ENCODE results near the gene ERLEC1.
A peak's percentile ranks its signal among the peaks of the same experiment; 100 is the strongest.
"Not testable (repeated sequence)": the region's sequence is repeated elsewhere in the genome, so short reads cannot be mapped to it uniquely, and the experiment has no call there.

The ERLEC1 gene

DNA sequence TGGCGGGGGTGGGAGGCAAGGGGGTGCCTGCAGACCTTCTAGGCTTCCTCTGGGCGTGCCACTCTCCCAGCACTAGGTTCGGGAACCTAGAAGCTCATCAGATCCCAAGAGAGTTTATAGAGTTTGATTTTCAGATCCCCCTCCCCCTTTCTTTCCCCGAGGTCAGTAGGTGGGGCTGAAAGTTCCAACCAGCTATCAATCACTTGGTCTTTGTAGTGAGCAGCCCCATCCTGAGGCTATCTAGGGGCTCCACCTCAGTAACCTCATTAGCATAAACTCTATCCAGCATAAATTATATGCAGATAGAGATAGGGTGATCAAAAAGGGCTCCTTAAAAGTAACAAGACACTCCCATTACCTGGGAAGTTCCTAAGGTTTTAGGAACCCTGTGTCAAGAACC is 32.8 kb downstream of the ERLEC1 start:
- Histone ChIP-seq H3K27ac (ENCODE audit: low read length) (no peak overlapping the region), H3K27me3 (ENCODE audit: low read depth, low read length) (no peaks in the 10 kb centered on the region), H3K9me3 (ENCODE audit: control insufficient read depth in 1 of 2, low read length in 2 of 2) (no peaks in the 10 kb centered on the region), H3K36me3 (ENCODE audit: control insufficient read depth in 1 of 2, insufficient read depth in 2 of 2, low read length in 2 of 2) (peaks cover 23 to 44% of the 10 kb centered on the region in 2 donors), H3K4me3 (ENCODE audit: low read depth in 1 of 2, low read length in 2 of 2) (peak overlapping the region in 1 of 2 donors; percentile 26), H3K4me1 (ENCODE audit: control insufficient read depth in 1 of 2, insufficient read depth in 2 of 2, low read length in 2 of 2) (no peaks in the 10 kb centered on the region)

DNA sequence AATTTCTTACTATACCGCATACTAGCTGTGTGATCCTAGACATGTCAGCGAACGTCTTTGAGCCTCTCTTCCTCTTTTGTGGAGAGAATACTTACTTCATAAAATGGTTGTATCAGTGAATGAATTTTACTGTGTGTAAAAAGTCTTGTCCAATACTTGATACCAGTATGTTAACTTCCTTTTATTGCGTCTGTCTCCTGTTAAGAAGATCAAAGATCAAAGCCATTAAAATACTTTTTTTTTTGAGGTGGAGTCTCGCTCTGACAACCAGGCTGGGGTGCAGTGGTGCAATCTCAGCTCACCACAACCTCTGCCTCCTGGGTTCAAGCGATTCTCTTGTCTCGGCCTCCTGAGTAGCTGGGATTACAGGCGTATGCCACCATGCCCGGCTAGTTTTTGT is 33.2 kb downstream of the ERLEC1 start:
- no peaks in the 10 kb centered on the region for H3K27me3 ChIP-seq (ENCODE audit: low read depth, low read length)
- no peaks in the 10 kb centered on the region for H3K4me1 ChIP-seq (ENCODE audit: control insufficient read depth in 1 of 2, insufficient read depth in 2 of 2, low read length in 2 of 2)
- peaks cover 23 to 42% of the 10 kb centered on the region in 2 donors for H3K36me3 ChIP-seq (ENCODE audit: control insufficient read depth in 1 of 2, insufficient read depth in 2 of 2, low read length in 2 of 2)
- H3K27ac ChIP-seq (ENCODE audit: low read length) = no peak overlapping the region
- no peaks in the 10 kb centered on the region for H3K9me3 ChIP-seq (ENCODE audit: control insufficient read depth in 1 of 2, low read length in 2 of 2)
- H3K4me3 ChIP-seq (ENCODE audit: low read depth in 1 of 2, low read length in 2 of 2) = peak overlapping the region in 1 of 2 donors; percentile 26

DNA sequence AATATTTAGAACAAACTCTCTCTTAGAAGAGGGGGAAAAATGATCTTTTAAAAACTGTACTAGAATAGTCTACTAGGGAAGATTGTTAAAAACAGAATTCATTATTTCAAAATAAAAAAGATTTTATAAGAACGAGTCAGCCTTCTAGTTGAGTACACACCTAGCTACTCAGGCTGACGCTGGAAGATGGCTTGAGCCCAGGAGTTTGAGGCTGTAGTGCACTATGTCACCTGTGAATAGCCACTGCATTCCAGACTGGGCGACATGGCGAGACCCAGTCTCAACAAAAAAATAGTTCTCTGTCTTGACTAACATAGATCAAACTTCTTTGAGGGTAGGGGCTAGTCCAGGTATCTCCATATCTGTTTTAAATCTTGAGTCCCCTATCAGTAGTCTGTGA is 33.9 kb downstream of the ERLEC1 start:
- peaks cover 17 to 36% of the 10 kb centered on the region in 2 donors for H3K36me3 ChIP-seq (ENCODE audit: control insufficient read depth in 1 of 2, insufficient read depth in 2 of 2, low read length in 2 of 2)
- H3K27ac ChIP-seq (ENCODE audit: low read length) = no peak overlapping the region
- H3K4me3 ChIP-seq (ENCODE audit: low read depth in 1 of 2, low read length in 2 of 2) = no peak overlapping the region
- no peaks in the 10 kb centered on the region for H3K9me3 ChIP-seq (ENCODE audit: control insufficient read depth in 1 of 2, low read length in 2 of 2)
- H3K27me3 ChIP-seq (ENCODE audit: low read depth, low read length) = no peaks in the 10 kb centered on the region
- no peaks in the 10 kb centered on the region for H3K4me1 ChIP-seq (ENCODE audit: control insufficient read depth in 1 of 2, insufficient read depth in 2 of 2, low read length in 2 of 2)

DNA sequence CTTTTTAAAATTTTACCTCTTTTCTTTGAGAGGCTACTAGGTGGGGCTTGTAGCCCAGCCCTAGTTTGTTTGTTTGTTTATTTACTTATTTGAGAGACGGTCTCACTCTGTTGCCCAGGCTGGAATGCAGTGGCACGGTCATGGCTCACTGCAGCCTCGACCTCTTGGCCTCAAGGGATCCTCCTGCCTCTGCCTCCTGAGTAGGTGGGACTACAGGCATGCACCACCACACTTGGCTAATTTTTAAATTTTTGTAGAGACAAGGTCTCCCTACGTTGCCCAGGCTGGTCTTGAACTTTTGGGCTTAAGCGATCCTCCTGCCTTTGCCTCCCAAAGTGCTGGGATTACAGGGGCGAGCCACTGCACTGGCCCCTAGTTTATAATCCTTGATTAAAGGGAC is 35.0 kb downstream of the ERLEC1 start:
- H3K9me3 ChIP-seq (ENCODE audit: control insufficient read depth in 1 of 2, low read length in 2 of 2) = no peaks in the 10 kb centered on the region
- H3K27ac ChIP-seq (ENCODE audit: low read length) = no peak overlapping the region
- no peaks in the 10 kb centered on the region for H3K27me3 ChIP-seq (ENCODE audit: low read depth, low read length)
- H3K4me3 ChIP-seq (ENCODE audit: low read depth in 1 of 2, low read length in 2 of 2) = no peak overlapping the region
- peaks cover 14 to 29% of the 10 kb centered on the region in 2 donors for H3K36me3 ChIP-seq (ENCODE audit: control insufficient read depth in 1 of 2, insufficient read depth in 2 of 2, low read length in 2 of 2)
- H3K4me1 ChIP-seq (ENCODE audit: control insufficient read depth in 1 of 2, insufficient read depth in 2 of 2, low read length in 2 of 2) = no peaks in the 10 kb centered on the region

DNA sequence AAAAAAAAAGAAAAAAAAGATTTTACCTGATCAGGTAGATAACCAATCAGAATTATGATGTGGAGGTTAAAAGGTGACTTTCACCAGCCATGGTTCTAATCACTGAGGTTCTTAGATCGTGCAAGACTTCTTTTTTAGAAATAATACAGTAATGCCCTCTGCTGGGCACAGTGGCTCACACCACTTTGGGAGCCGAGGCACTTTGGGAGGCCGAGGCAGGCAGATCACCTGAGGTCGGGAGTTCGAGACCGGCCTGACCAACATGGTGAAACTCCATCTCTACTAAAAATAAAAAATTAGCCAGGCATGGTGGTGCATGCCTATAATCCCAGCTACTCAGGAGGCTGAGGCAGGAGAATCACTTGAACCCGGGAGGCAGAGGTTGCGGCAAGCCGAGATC is 36.8 kb downstream of the ERLEC1 start:
- peaks cover 9 to 16% of the 10 kb centered on the region in 2 donors for H3K36me3 ChIP-seq (ENCODE audit: control insufficient read depth in 1 of 2, insufficient read depth in 2 of 2, low read length in 2 of 2)
- not testable (repeated sequence) for H3K4me1 ChIP-seq (ENCODE audit: control insufficient read depth in 1 of 2, insufficient read depth in 2 of 2, low read length in 2 of 2); H3K27ac ChIP-seq (ENCODE audit: low read length); H3K27me3 ChIP-seq (ENCODE audit: low read depth, low read length); H3K9me3 ChIP-seq (ENCODE audit: control insufficient read depth in 1 of 2, low read length in 2 of 2); H3K4me3 ChIP-seq (ENCODE audit: low read depth in 1 of 2, low read length in 2 of 2)

DNA sequence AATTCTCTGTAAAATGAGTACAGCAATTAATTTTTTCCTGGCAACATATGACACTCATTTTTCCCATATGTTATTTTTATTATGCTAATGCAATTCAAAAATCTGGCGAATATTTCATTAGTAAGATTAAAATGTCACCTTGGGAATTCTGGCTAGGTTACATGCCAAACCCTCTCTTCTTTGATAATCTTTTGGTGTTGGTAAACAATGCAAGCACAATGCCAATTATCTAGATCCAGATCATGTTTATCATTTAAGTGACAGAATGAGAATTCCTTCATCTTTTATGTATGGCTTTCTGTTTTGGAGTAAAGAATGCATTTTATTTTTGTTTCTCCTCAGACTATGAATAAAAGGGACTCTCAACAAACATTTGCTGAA is 39.2 kb downstream of the ERLEC1 start:
- no peak overlapping the region for H3K4me3 ChIP-seq (ENCODE audit: low read depth in 1 of 2, low read length in 2 of 2)
- peaks cover 0 to 4% of the 10 kb centered on the region in 2 donors for H3K36me3 ChIP-seq (ENCODE audit: control insufficient read depth in 1 of 2, insufficient read depth in 2 of 2, low read length in 2 of 2)
- H3K4me1 ChIP-seq (ENCODE audit: control insufficient read depth in 1 of 2, insufficient read depth in 2 of 2, low read length in 2 of 2) = no peaks in the 10 kb centered on the region
- H3K9me3 ChIP-seq (ENCODE audit: control insufficient read depth in 1 of 2, low read length in 2 of 2) = no peaks in the 10 kb centered on the region
- H3K27ac ChIP-seq (ENCODE audit: low read length) = no peak overlapping the region
- H3K27me3 ChIP-seq (ENCODE audit: low read depth, low read length) = no peaks in the 10 kb centered on the region

DNA sequence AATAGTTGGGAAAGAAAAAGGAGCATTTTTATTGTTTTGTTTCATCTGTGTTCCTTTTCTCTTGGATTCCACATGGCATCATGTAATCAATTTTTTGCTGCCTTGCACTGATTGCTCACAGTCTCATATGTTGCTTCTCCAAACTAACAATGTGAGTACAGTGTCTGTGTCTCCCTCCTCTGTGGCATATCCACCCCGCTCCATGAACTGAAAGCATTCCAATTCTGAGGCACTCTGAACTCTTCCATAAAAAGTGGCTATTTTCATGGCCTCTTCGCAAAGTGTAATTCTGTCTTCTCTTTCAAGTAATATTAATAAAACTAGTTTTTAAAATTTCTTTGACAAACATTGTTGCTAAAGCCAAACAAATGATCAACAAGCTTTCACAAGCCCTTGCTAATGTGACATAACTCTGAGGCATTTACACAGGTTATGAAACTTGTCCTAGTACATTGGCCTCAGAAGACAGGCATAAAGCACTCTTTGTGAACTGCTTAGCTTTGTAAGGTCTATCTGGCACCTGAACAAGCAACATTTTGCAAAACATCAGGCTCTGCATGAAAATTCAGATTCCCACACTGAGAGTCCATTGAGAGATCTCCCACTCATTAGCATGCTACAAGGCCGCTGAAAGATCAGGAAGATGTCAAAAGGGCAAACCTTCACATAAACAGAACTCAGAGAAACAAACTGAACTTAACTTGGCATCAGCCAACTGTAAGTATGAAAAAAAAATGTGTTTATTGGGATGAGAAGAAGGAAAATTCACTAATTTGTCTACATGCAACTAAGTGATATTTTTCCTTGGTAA is 39.9 kb downstream of the ERLEC1 start:
- no peak overlapping the region for H3K27ac ChIP-seq (ENCODE audit: low read length)
- H3K36me3 ChIP-seq (ENCODE audit: control insufficient read depth in 1 of 2, insufficient read depth in 2 of 2, low read length in 2 of 2) = peaks cover 3 to 4% of the 10 kb centered on the region in 2 donors
- no peak overlapping the region for H3K4me3 ChIP-seq (ENCODE audit: low read depth in 1 of 2, low read length in 2 of 2)
- H3K27me3 ChIP-seq (ENCODE audit: low read depth, low read length) = no peaks in the 10 kb centered on the region
- H3K4me1 ChIP-seq (ENCODE audit: control insufficient read depth in 1 of 2, insufficient read depth in 2 of 2, low read length in 2 of 2) = no peaks in the 10 kb centered on the region
- no peaks in the 10 kb centered on the region for H3K9me3 ChIP-seq (ENCODE audit: control insufficient read depth in 1 of 2, low read length in 2 of 2)

DNA sequence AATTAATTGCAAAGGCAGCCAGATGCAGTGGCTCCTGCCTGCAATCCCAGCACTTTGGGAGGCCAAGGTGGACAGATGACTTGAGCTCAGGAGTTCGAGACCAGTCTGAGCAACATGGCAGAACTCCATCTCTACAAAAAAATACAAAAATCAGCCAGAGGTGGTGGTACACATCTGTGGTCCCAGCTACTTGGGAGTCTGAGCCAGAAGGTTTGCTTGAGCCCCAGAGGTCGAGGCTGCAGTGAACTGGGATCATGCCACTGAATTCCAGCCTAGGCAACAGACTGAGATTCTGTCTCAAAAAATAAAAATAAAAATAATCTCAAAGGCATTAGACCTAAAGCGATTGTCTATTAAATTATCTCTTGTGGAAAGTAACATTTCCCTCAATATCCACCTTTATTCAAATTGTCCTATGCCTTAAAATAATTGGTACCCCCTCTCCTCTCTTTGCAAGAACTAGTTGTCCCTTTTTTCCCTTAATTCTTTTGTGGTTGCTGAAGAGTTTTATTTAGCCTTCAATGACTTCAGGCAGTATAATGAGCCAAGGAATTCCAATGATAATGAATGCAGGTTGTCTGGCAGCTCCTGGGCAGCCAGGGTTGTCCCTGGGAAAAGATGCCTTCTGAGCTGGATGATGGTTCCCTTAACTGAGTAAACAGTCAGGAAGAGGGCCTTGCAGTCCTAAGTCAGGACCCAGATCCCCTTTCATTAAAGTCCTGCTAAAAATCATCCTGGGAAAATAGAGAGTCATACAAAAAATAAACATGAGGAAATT is 40.7 kb downstream of the ERLEC1 start:
- Histone ChIP-seq H3K4me1 (ENCODE audit: control insufficient read depth in 1 of 2, insufficient read depth in 2 of 2, low read length in 2 of 2) (no peaks in the 10 kb centered on the region), H3K36me3 (ENCODE audit: control insufficient read depth in 1 of 2, insufficient read depth in 2 of 2, low read length in 2 of 2) (peaks cover 2 to 6% of the 10 kb centered on the region in 2 donors), H3K27ac (ENCODE audit: low read length) (no peak overlapping the region), H3K4me3 (ENCODE audit: low read depth in 1 of 2, low read length in 2 of 2) (no peak overlapping the region), H3K9me3 (ENCODE audit: control insufficient read depth in 1 of 2, low read length in 2 of 2) (no peaks in the 10 kb centered on the region), H3K27me3 (ENCODE audit: low read depth, low read length) (no peaks in the 10 kb centered on the region)

DNA sequence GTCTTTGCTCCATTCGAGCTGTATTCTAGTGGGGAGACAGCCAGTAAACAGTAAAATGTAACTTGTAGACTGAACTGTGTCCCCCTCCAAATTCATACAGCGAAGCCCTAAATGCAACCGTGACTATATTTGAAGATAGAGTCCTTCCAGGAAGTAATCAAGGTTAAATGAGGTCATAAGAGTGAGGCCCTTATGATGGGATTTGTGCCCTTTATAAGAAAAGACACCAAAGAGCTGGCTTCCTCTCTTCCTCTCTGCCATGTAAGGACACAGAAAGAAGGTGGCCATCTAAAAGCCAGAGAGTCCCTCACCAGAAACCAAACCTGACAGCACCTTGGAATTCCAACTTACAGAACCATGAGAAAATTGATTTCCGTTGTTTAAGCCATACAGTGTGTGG is 41.5 kb downstream of the ERLEC1 start:
- Histone ChIP-seq H3K4me1 (ENCODE audit: control insufficient read depth in 1 of 2, insufficient read depth in 2 of 2, low read length in 2 of 2) (no peaks in the 10 kb centered on the region), H3K9me3 (ENCODE audit: control insufficient read depth in 1 of 2, low read length in 2 of 2) (no peaks in the 10 kb centered on the region)

DNA sequence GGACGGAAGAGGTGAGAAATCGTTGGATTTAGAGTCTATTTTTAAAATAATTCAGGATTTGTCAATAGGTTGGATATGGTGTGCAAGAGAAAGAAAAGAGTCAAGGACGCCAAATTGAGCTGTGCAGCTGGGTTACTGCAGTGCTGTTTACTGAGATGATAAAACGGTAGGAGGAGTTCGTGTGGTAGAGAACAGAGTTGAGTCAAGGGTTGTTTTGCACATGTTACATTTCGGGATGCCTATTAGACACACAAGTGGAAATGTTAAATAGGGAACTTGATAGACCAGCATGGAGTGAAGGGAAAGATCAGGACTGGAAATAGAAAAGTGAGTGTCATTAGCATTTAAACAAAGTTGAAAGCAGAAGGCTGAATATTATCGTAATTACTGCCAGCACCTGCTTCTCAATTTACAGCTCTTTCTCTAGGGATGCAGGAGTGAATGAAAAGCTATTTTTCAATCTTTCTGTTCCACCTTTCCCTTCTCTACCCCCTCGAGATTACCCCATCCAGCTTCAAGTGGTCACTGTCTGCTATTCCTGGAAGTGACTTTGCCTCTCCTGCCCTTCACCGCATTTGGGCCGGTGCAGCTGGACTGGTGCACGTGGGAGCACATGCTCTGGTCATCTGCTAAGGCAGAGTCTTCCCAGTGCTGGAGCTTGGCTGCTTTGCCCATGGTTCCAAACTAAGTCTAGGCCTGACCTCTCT is 42.6 kb downstream of the ERLEC1 start:
- H3K9me3 ChIP-seq (ENCODE audit: control insufficient read depth in 1 of 2, low read length in 2 of 2) = no peaks in the 10 kb centered on the region
- no peak overlapping the region for H3K27ac ChIP-seq (ENCODE audit: low read length)
- peaks cover 0 to 6% of the 10 kb centered on the region in 2 donors for H3K36me3 ChIP-seq (ENCODE audit: control insufficient read depth in 1 of 2, insufficient read depth in 2 of 2, low read length in 2 of 2)
- no peaks in the 10 kb centered on the region for H3K27me3 ChIP-seq (ENCODE audit: low read depth, low read length)
- no peaks in the 10 kb centered on the region for H3K4me1 ChIP-seq (ENCODE audit: control insufficient read depth in 1 of 2, insufficient read depth in 2 of 2, low read length in 2 of 2)
- no peak overlapping the region for H3K4me3 ChIP-seq (ENCODE audit: low read depth in 1 of 2, low read length in 2 of 2)

More for the DNA sequence above, 41.5 kb downstream of the ERLEC1 start:
- Histone ChIP-seq H3K4me3 (ENCODE audit: low read depth in 1 of 2, low read length in 2 of 2) (no peak overlapping the region), H3K36me3 (ENCODE audit: control insufficient read depth in 1 of 2, insufficient read depth in 2 of 2, low read length in 2 of 2) (peaks cover 0 to 6% of the 10 kb centered on the region in 2 donors), H3K27ac (ENCODE audit: low read length) (no peak overlapping the region), H3K27me3 (ENCODE audit: low read depth, low read length) (no peaks in the 10 kb centered on the region)

DNA sequence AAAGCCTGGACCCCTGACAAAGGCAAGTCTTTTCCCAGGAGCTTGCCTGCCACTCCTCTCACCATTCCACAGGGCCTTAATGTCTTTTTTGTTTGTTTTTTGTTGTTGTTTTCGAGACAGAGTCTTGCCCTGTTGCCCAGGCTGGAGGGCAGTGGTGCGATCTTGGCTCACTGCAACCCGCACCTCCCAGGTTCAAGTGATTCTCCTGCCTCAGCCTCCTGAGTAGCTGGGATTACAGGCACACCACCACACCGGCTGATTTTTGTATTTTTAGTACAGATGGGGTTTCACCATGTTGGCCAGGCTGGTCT is 43.1 kb downstream of the ERLEC1 start:
- not testable (repeated sequence) for H3K36me3 ChIP-seq (ENCODE audit: control insufficient read depth in 1 of 2, insufficient read depth in 2 of 2, low read length in 2 of 2); H3K27ac ChIP-seq (ENCODE audit: low read length)

More for the DNA sequence above, 43.1 kb downstream of the ERLEC1 start:
- not testable (repeated sequence) for H3K4me1 ChIP-seq (ENCODE audit: control insufficient read depth in 1 of 2, insufficient read depth in 2 of 2, low read length in 2 of 2); H3K4me3 ChIP-seq (ENCODE audit: low read depth in 1 of 2, low read length in 2 of 2); H3K27me3 ChIP-seq (ENCODE audit: low read depth, low read length); H3K9me3 ChIP-seq (ENCODE audit: control insufficient read depth in 1 of 2, low read length in 2 of 2)

Measured in muscle layer of duodenum (tissue), 2 donors.